C4-2B (cell line): ENCODE results near the gene SGK1.

Experiments
- CTCF ChIP-seq: fragments of 450-650 bp; conservative IDR thresholded peaks from 2 replicates; pipeline ENCODE4 v1.5.1; 2017; ENCODE audit warnings: mild to moderate bottlenecking
- ZFX ChIP-seq: fragments of 450-650 bp; IDR thresholded peaks from 2 replicates; pipeline ENCODE4 v1.6.1; 2017

- TF ChIP-seq CTCF, result no peak
- no peak for TF ChIP-seq ZFX
These were observed 152.2 kb downstream of the SGK1 start for GRCh38 chr6:134165561-134166201.
